GM19455 (cell line): ENCODE data around the gene SH2D4B.

ENCODE experiments used
- ATAC-seq: cut with Tn5 transposase; IDR thresholded peaks from one replicate; pipeline ENCODE4 v1.9.1; 2021; ENCODE audit not compliant: unreplicated experiment

Gene SH2D4B

DNA sequence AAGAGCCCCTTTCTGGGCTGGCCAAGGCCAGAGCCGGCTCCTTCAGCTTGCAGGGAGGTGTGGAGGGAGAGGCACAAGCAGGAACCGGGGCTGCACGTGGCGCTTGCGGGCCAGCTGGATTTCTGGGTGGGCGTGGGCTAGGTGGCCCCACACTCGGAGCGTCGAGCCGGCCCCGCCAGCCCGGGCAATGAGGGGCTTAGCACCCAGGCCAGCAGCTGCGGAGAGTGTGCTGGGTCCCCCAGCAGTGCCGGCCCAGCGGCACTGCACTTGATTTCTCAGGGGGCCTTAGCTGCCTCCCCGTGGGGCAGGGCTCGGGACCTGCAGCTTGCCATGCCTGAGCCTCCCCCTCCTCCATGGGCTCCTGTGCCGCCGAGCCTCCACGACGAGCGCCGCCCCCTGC lies 48.1 kb downstream of the SH2D4B start:
- no peak for ATAC-seq

DNA sequence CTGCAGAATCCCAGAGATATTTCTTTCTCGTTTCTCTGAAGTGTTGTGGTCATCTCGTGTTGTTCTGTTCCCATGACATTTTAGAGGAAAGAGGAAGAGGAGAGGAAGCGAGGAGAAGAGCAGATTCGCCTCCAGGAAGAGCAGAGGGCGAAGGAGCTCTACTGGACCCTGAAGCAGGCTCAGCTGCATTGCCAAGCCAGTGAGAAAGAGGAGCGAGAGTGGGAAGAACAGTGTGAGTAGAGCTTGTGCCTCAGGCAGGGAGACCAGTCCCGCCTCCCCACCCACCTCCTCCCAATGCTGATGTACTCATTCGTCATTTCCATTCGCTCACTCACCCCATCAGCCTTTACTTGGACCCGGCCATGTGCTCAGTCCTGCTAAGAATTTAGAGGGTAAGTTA lies 50.8 kb downstream of the SH2D4B start:
- no peak for ATAC-seq

DNA sequence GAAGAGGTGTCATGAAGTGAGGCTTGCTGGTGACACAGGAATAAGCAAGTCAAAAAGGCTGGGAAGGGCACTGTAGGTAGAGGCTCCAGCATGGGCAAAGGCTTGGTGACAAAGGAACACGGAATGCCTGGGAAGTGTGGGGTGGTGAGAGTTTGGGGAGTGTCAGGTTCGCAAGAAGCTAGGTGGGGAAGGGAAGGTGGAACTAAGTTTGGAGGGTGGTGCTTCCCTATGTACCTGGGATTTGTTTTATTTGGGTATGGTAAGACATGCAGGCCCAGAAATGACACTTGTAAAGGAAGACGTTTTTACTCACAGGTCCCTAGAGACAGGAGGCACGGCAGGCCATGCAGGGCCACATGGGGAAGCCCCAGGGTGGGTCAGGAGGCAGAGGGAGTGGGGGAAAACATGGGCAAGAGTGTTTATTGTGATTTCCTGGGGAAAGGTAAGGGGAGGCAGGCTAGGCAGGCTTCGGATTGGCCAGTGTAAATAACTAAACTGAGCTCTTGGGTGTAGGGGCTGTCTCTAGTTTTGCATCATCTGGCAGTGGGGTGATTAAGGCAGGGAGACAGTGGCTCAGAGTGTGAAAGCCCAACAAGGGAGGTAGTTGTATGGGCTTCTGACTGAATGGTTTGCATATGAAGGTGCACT lies 52.1 kb downstream of the SH2D4B start:
- ATAC-seq: peak; percentile 77

- no peak for ATAC-seq
Observed at GRCh38 chr10:80590585-80591125, 53.0 kb downstream of the SH2D4B start.

- no peak for ATAC-seq
Observed at GRCh38 chr10:80596391-80597257, 58.9 kb downstream of the SH2D4B start.

DNA sequence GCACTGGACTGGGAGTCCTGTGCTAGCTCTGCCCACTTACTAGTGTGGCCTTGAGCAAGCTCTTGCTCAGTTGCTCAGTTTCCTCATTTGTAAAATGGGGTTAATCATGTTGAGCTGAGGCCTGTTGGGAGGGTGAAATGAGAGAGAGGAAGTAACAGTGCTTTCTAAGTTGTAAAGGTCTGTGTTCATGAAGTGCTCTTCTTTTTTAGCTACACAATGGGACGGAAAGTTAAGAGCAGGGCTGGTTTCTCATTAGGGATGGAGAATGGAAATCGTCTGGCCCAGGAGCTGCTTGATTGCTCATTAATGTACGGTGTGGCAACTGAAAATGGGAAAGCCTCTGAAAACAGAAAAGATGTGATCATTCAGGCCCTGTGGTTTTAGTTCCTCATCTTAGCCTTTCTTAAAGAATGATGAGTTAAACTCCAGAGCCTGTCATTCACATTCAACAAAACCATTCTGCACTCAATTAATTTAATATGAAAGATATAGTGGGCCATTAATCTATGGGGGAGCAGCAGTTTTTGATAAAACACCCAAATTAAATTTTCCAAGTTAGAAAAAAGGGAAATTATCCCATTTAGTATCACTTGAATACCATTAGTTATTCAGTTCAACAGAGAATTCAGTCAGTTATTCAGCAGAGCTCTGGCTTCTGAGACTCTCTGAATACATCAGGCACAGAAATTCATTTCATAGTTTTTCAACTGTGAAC lies 60.5 kb downstream of the SH2D4B start:
- ATAC-seq: peak; percentile 56

DNA sequence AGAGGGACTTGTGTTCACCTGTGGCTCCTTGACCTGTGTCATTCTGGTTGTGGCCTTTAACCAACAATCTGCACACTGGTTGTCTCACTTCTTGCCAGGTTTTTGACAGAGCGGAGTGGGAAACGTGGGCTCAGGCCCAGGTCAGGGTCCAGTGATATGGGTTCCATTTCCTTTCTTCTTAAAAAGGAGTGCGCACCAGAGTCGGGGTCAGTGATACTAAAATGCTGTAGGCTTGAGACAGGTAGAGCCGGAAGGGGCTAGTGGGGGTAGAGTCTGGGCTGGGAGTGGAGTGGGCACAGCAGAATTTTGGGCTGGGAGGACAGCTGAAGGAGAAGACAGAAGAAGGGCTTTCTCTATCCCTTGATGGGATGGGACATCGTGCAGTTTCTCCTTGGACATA lies 61.2 kb downstream of the SH2D4B start:
- ATAC-seq: no peak

DNA sequence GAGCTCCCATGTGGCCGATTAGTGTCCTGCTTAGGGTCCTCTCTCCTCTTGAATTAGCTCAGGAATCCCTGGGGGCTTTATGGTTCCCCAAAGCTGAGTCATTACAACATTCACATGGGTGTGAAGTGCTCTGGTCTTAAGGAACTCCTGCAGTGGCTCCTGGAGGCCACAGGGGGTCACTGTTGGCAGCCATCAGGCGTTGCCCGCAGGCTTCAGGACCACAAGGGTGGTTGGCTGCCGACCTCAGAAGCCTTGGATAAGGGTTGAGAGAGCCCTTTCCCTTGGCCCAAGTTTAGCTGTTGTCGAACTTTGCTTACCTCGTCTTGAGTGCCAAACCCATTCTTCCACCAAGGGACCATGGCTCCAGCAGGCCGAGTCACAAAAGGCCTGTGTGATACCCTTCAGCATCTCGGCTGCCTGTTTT lies 61.7 kb downstream of the SH2D4B start:
- ATAC-seq: peak; percentile 74

- ATAC-seq: no peak
Observed at GRCh38 chr10:80600256-80600655, 62.6 kb downstream of the SH2D4B start.

GRCh38 chr10:80602881-80603280 lies 65.2 kb downstream of the SH2D4B start:
- ATAC-seq: no peak

GRCh38 chr10:80603516-80603915 lies 65.8 kb downstream of the SH2D4B start:
- no peak for ATAC-seq

- no peak for ATAC-seq
Observed at GRCh38 chr10:80608706-80609105, 71.0 kb downstream of the SH2D4B start.

GRCh38 chr10:80609331-80609730 lies 71.6 kb downstream of the SH2D4B start:
- no peak for ATAC-seq

DNA sequence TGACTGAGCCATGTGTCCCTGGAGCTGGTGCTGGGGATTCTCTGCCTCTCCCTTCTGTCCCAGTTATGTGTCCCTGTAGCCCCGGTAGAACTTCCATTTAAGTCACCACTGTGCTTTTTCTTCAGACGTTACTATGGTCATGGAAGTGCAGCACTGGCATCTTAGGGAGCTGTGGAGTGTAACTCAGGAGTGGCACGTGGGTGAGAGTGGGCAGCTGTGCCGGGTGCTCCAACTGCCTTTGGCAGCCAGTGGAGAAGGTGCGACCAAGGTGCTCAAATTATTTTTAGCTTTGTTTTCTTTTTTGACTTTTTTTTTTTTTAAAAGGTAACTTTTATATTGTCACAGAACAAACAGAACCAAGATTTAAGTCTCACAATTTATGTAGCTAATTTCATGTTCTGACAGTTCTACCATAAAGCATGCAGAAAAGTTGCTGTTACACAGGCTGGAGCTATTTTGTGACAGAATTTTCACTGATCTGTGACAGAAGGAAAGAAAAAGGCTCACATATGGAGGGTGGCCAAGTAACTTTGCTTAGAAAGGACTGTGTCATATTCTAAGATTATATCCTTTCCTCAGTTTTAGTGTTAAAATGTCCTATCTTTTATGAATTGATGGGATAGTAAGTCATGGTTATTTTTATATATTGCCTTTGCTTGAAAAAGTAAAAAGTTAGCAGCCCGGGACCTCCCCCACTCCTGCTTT lies 73.9 kb downstream of the SH2D4B start:
- no peak for ATAC-seq

DNA sequence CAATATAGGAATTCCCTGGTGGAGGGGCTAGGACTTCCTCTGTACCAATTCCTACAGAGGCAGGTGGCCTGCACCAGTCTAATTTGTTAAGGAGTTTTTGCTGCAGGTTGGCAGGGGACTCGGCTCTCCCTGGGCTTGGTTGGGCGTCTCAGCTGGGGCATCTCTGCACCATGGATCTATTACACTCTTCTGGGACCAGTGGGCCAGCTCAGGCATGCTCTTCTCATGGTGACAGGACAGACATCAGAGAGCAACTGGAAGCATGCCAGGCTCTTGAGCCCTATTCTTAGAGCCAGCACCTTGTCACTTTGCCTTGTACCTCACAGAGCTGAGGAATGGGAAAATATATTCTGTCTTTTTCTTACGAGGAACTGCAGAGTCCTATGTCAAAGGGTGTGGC lies 74.6 kb downstream of the SH2D4B start:
- ATAC-seq: no peak

- no peak for ATAC-seq
Observed at GRCh38 chr10:80613466-80614170, 75.9 kb downstream of the SH2D4B start.

DNA sequence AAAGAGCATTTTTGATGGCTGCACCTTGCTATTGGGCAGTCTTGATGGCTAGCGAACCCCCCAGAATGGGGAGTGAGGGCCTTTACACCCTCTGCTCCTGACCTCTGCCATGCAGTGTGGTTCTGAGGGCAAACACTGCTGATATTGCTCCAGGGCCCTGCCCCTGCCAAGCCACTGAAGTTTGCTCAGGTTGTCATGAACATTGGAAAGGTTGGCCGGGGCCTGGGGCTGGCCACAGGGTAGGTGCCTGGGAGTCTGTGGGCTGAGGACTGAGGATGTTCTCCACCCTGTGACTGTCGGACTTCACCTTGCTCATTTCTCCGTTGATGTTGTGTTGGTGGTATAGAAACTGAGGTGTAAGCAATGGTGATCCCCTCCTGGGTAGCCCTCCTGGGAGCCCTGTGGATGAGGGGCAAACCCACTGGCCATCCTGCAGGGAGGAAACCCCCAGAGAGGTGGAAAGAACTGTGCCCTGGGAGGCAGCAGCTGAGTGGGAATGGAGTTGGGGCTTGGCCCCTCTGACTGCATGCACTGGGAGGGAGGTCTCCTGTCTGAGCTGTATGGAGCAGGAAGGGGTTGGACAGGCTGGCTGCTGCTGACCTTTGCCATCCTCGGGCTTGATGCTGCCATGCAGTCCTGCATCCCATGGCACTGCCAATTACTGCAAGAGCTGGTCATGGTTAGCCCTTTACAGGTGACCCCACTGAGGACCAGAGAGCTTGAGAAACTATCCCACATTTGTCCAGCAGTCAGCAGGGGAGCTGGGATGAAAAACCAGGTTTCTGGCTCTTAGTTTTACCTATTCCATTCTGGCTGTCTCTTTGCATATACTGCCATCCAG lies 77.1 kb downstream of the SH2D4B start:
- no peak for ATAC-seq

DNA sequence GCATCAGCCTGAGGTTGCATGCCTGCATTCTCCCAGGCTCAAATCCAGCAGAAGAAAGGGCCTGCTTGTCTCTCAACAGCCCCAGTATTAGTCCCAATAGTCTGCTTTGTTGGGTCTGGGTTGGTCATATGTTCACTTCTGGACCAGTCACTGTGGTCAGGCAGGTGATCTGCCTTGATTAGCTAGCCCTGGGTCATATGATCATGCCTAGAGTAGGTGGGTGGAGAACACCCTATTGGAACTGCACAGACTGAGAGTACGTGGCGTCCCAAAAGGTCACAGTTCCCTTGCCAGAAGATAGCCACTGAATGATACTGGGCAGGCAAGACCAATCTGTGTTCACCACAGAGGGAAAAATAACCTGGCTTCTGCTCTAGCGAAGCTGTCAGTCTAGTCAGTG lies 80.1 kb downstream of the SH2D4B start:
- ATAC-seq: no peak

DNA sequence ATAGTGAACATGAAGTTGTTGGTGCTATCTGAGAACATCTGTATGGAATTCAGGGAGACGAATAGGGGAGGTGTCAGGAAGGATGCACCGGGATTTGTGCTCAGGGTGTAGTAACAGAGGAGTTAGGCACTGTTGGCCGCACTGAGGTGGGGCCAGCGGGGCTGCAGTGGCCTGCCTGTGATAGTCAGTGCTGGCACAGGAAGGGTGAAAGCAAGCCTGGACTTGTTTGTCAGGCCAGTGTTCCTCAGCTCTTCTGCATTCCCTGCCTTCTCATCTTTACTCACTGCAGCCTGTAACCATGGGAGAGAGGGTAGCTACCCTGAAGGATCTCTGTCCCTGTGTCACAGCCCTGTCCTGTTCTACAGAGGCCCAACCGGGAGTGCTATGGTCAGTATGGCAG lies 81.3 kb downstream of the SH2D4B start:
- no peak for ATAC-seq
